Urothelium cell line (cell line): ENCODE results near the gene MYO7B.
A peak's percentile ranks its signal among the peaks of the same experiment; 100 is the strongest.

Experiments
- DNase-seq: peaks from one replicate; pipeline ENCODE4 v3.0.0; 2011; ENCODE audit warnings: low spot score, mixed read lengths
- FAIRE-seq: peaks from 2 replicates; lab custom pipeline; 2011; peaks lifted over from hg19 to GRCh38; lab: Jason Lieb, UNC

MYO7B gene

GRCh38 chr2:127621981-127622431 is 86.5 kb downstream of the MYO7B start:
- DNase-seq (no peak), FAIRE-seq (no peak)

- FAIRE-seq: no peak
- no peak for DNase-seq
Measured at GRCh38 chr2:127622561-127623387, 87.3 kb downstream of the MYO7B start.

GRCh38 chr2:127623388-127624319 is 88.2 kb downstream of the MYO7B start:
- peak; percentile 79 for FAIRE-seq

GRCh38 chr2:127624320-127624755 is 88.9 kb downstream of the MYO7B start:
- no peak for FAIRE-seq
- DNase-seq: no peak

More at GRCh38 chr2:127623388-127624319, 88.2 kb downstream of the MYO7B start:
- DNase-seq: peak; percentile 57

GRCh38 chr2:127624756-127625571 is 89.5 kb downstream of the MYO7B start:
- DNase-seq (no peak), FAIRE-seq (no peak)

- DNase-seq (no peak), FAIRE-seq (no peak)
Measured at GRCh38 chr2:127625572-127625951, 90.1 kb downstream of the MYO7B start.

GRCh38 chr2:127626175-127626574 is 90.7 kb downstream of the MYO7B start:
- no peak for FAIRE-seq
- DNase-seq: no peak

- FAIRE-seq (no peak), DNase-seq (no peak)
Measured at GRCh38 chr2:127626917-127627739, 91.6 kb downstream of the MYO7B start.

- DNase-seq (no peak), FAIRE-seq (no peak)
Measured at GRCh38 chr2:127627740-127628571, 92.5 kb downstream of the MYO7B start.

- no peak for FAIRE-seq
- no peak for DNase-seq
Measured at GRCh38 chr2:127628767-127629614, 93.5 kb downstream of the MYO7B start.

- FAIRE-seq (no peak), DNase-seq (no peak)
Measured at GRCh38 chr2:127629637-127630036, 94.2 kb downstream of the MYO7B start.

GRCh38 chr2:127630096-127630863 is 94.8 kb downstream of the MYO7B start:
- DNase-seq (no peak), FAIRE-seq (no peak)

GRCh38 chr2:127630864-127631540 is 95.5 kb downstream of the MYO7B start:
- DNase-seq (no peak), FAIRE-seq (no peak)

GRCh38 chr2:127631541-127631996 is 96.1 kb downstream of the MYO7B start:
- DNase-seq: no peak
- no peak for FAIRE-seq

- FAIRE-seq (no peak), DNase-seq (no peak)
Measured at GRCh38 chr2:127631997-127632581, 96.6 kb downstream of the MYO7B start.
